ENCODE data around the gene LINGO3. TPM values are rescaled to one million over a fixed set of nuclear protein-coding genes. Genes with fewer than 3 reads are reported as not detected.

The LINGO3 gene
- polyA plus RNA-seq, 1 donor from 2014 or later: 2.7 TPM

DNA sequence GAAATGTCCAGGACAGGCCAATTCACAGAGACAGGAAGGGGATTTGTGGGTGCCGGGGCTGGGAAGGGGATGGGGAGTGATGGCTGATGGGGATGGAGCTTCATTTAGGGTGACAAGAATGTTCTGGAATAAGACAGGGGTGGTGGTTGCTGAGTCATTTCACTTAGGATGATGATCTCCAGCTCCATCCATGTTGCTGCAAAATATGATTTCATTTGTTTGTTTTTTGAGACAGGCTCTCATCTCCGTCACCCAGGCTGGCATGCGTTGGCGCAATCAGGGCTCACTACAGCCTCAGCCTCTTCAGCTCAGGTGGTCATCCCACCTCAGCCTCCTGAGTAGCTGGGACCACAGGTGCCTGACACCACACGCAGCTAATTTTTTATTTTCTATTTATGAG lies 48.6 kb downstream of the LINGO3 start:
- H2AFZ ChIP-seq (ENCODE audit: low read depth, low read length): no peak overlapping the region
- no peak overlapping the region for H3K27ac ChIP-seq (ENCODE audit: low read length)
- no peaks in the 10 kb centered on the region for H3K79me2 ChIP-seq (replicated peaks; ENCODE audit: insufficient read depth, low read length)
- TF ChIP-seq TAF1 (IDR thresholded peaks at IDR 0.05; ENCODE audit: low read depth): no peak
- TF ChIP-seq EP300 (conservative IDR thresholded peaks at IDR 0.05; ENCODE audit: poor library complexity, severe bottlenecking): no peak
- no peak for TF ChIP-seq EZH2 (IDR thresholded peaks at IDR 0.05; ENCODE audit: borderline replicate concordance, insufficient read depth, low read length, poor library complexity, severe bottlenecking)
- no peak for TF ChIP-seq RAD21 (conservative IDR thresholded peaks at IDR 0.05)
- TF ChIP-seq, protein P1, sequence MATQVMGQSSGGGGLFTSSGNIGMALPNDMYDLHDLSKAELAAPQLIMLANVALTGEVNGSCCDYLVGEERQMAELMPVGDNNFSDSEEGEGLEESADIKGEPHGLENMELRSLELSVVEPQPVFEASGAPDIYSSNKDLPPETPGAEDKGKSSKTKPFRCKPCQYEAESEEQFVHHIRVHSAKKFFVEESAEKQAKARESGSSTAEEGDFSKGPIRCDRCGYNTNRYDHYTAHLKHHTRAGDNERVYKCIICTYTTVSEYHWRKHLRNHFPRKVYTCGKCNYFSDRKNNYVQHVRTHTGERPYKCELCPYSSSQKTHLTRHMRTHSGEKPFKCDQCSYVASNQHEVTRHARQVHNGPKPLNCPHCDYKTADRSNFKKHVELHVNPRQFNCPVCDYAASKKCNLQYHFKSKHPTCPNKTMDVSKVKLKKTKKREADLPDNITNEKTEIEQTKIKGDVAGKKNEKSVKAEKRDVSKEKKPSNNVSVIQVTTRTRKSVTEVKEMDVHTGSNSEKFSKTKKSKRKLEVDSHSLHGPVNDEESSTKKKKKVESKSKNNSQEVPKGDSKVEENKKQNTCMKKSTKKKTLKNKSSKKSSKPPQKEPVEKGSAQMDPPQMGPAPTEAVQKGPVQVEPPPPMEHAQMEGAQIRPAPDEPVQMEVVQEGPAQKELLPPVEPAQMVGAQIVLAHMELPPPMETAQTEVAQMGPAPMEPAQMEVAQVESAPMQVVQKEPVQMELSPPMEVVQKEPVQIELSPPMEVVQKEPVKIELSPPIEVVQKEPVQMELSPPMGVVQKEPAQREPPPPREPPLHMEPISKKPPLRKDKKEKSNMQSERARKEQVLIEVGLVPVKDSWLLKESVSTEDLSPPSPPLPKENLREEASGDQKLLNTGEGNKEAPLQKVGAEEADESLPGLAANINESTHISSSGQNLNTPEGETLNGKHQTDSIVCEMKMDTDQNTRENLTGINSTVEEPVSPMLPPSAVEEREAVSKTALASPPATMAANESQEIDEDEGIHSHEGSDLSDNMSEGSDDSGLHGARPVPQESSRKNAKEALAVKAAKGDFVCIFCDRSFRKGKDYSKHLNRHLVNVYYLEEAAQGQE (IDR thresholded peaks at IDR 0.05; ENCODE audit: borderline replicate concordance): no peak
- no peak for TF ChIP-seq MXI1 (conservative IDR thresholded peaks at IDR 0.05; ENCODE audit: poor library complexity, severe bottlenecking)
- TF ChIP-seq SMC3 (conservative IDR thresholded peaks at IDR 0.05; ENCODE audit: poor library complexity): no peak
- TF ChIP-seq POLR2AphosphoS5 (IDR thresholded peaks at IDR 0.05): no peak
- TF ChIP-seq, protein P2, sequence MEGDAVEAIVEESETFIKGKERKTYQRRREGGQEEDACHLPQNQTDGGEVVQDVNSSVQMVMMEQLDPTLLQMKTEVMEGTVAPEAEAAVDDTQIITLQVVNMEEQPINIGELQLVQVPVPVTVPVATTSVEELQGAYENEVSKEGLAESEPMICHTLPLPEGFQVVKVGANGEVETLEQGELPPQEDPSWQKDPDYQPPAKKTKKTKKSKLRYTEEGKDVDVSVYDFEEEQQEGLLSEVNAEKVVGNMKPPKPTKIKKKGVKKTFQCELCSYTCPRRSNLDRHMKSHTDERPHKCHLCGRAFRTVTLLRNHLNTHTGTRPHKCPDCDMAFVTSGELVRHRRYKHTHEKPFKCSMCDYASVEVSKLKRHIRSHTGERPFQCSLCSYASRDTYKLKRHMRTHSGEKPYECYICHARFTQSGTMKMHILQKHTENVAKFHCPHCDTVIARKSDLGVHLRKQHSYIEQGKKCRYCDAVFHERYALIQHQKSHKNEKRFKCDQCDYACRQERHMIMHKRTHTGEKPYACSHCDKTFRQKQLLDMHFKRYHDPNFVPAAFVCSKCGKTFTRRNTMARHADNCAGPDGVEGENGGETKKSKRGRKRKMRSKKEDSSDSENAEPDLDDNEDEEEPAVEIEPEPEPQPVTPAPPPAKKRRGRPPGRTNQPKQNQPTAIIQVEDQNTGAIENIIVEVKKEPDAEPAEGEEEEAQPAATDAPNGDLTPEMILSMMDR (IDR thresholded peaks at IDR 0.05; ENCODE audit: poor library complexity, severe bottlenecking): no peak
- H3F3A ChIP-seq (ENCODE audit: insufficient read depth, low read length, poor library complexity, severe bottlenecking): no peaks in the 10 kb centered on the region
- H3K9me2 ChIP-seq (ENCODE audit: insufficient read depth, low read length): no peaks in the 10 kb centered on the region
- H3K27me3 ChIP-seq (ENCODE audit: insufficient read depth, low read depth, low read length): no peaks in the 10 kb centered on the region
- H3K4me3 ChIP-seq (ENCODE audit: low read length): no peak overlapping the region
- no peak overlapping the region for H3K4me2 ChIP-seq (ENCODE audit: low read length)
- H3K9me3 ChIP-seq (ENCODE audit: low read length): no peaks in the 10 kb centered on the region
- no peaks in the 10 kb centered on the region for H4K20me1 ChIP-seq (ENCODE audit: insufficient read depth)
- no peaks in the 10 kb centered on the region for H3K36me3 ChIP-seq (ENCODE audit: insufficient read depth, low read length)
- H3K9ac ChIP-seq (ENCODE audit: low read length): no peak overlapping the region

Other genes with a start within 250 kb of the LINGO3 start
- gene MOB3A, start 211.8 kb downstream of the LINGO3 start, polyA plus RNA-seq: 5.8 and 8.3 TPM in 2 replicates
- gene IZUMO4, start 211.2 kb downstream of the LINGO3 start, polyA plus RNA-seq: 39.3 and 45.8 TPM in 2 replicates
- gene AP3D1, start 156.6 kb downstream of the LINGO3 start, polyA plus RNA-seq: 60.7 and 88.2 TPM in 2 replicates
- 8.5 and 10.7 TPM in 2 replicates for gene DOT1L, start 144.2 kb downstream of the LINGO3 start, polyA plus RNA-seq
- 219 and 254 TPM in 2 replicates for gene PLEKHJ1, start 71.8 kb downstream of the LINGO3 start, polyA plus RNA-seq
- gene SF3A2, start 71.3 kb downstream of the LINGO3 start, polyA plus RNA-seq: 14.4 and 51.6 TPM in 2 replicates
- gene AMH, start 58.8 kb downstream of the LINGO3 start, polyA plus RNA-seq: 57.5 and 71.5 TPM in 2 replicates
- 1.3 and 1.4 TPM in 2 replicates for gene JSRP1, start 51.7 kb downstream of the LINGO3 start, polyA plus RNA-seq
- not detected in 2 replicates for gene PEAK3, start 26.0 kb downstream of the LINGO3 start, polyA plus RNA-seq
- gene LSM7, start 20.4 kb upstream of the LINGO3 start, polyA plus RNA-seq: 520 and 550 TPM in 2 replicates
- gene SPPL2B, start 20.5 kb upstream of the LINGO3 start, polyA plus RNA-seq: 68.7 and 86.8 TPM in 2 replicates
- gene TMPRSS9, start 52.1 kb upstream of the LINGO3 start, polyA plus RNA-seq: not detected in 2 replicates
- gene TIMM13, start 119.4 kb upstream of the LINGO3 start, polyA plus RNA-seq: 61.0 and 73.0 TPM in 2 replicates
- gene LMNB2, start 148.8 kb upstream of the LINGO3 start, polyA plus RNA-seq: 44.1 and 48.8 TPM in 2 replicates
- 0.44 TPM in 1 of 2 replicates, not detected in the other for gene GADD45B, start 168.0 kb upstream of the LINGO3 start, polyA plus RNA-seq

Measured in neural cell (in vitro differentiated cells).